ENCODE results near the gene KLHL7. TPM values are rescaled to one million over a fixed set of nuclear protein-coding genes. Genes with fewer than 3 reads are reported as not detected.

KLHL7 gene
- total RNA-seq, 4 donors from 2014 or later, result 22.9 to 31.5 (median 27.8) TPM

- no peak for TF ChIP-seq CTCF (IDR thresholded peaks at IDR 0.05; ENCODE audit: low read depth)
These were observed 17.4 kb downstream of the KLHL7 start for GRCh38 chr7:23123007-23123406.

- no peak for TF ChIP-seq CTCF (IDR thresholded peaks at IDR 0.05; ENCODE audit: low read depth)
These were observed 17.9 kb downstream of the KLHL7 start for GRCh38 chr7:23123465-23123864.

GRCh38 chr7:23129036-23129435, 23.5 kb downstream of the KLHL7 start:
- TF ChIP-seq CTCF (IDR thresholded peaks at IDR 0.05; ENCODE audit: low read depth), result no peak

- no peak for TF ChIP-seq CTCF (IDR thresholded peaks at IDR 0.05; ENCODE audit: low read depth)
These were observed 28.2 kb downstream of the KLHL7 start for GRCh38 chr7:23133797-23134196.

GRCh38 chr7:23135755-23136154, 30.2 kb downstream of the KLHL7 start:
- no peak for TF ChIP-seq CTCF (IDR thresholded peaks at IDR 0.05; ENCODE audit: low read depth)

GRCh38 chr7:23136216-23136615, 30.6 kb downstream of the KLHL7 start:
- no peak for TF ChIP-seq CTCF (IDR thresholded peaks at IDR 0.05; ENCODE audit: low read depth)

GRCh38 chr7:23157679-23158078, 52.1 kb downstream of the KLHL7 start:
- no peak for TF ChIP-seq CTCF (IDR thresholded peaks at IDR 0.05; ENCODE audit: low read depth)

Data from subcutaneous adipose tissue (tissue), 4 donors.